Ramos (cell line): ENCODE measurements around the gene CTSZ.

Source experiments
- in situ Hi-C: fragments of 300-500 bp; cut with MboI; formaldehyde crosslinking; loops from one replicate; pipeline ENCODE4 v1.14.3; 2022; ENCODE audit warnings: low sequenced_read_pairs; ENCODE audit not compliant: unreplicated experiment

CTSZ gene

DNA sequence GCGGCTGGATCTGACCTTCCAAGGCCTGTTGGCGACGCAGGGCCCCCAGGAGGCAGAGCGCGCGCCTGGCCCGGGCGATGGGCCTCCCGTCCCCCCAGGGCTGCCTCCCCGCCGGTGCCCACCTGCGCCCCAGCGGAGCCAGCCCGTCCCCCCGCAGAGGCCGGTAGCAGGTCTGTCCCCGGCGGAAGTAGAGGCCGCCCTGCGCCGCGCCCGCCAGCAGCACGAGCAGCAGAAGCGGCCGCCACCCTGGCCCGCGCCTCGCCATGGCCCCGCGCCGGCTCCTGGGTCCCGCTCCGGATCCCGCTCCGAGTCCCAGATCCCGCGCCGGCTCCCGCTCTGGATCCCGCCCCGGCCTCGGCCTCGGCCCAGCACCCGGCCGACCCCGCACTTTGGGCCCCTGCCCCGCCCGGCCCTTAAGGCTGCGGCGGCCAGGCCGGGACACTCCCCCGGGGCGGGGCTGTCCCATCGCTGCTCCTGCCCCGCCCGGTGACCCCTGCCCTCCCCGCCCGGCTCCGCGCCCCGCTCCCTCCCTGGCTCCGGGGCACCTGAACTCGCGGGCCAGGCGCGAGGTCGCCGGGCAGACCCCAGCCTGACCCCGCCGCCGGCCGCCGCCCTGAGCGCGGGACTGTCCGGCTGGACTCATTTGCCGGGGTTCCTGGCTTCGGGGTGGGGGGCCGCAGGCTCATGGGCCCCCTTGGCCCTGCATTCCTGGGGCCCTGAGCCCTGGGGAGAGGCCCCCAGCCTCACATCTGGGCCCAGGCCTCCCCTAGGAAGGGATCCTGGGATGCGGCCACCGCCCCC is at the start of gene CTSZ:
Gene CTSZ, minus strand, starts transcription at position 391 of the 801 bp plus-strand sequence. Its CDS starts 126 bp downstream, at position 265.
- in situ Hi-C loops = no loop called here

DNA sequence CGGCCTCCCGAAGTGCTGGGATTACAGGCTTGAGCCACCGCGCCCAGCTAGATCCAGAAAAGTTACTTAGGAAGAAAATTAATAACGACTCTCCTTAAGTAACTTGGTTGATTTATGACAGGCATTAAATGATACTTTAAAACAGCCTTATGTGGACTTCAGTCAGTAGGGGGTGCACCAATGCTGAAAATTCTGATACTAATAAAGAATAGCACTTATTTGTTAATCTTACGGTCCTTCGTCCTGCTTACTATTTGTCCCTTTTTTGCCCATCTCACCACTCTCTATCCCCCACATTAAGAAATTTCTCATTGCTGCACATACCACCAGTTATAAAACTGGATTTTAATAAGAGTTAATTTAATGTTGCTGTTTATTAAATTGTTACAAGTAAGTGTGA is 48.2 kb upstream of the CTSZ start:
- in situ Hi-C loops = no loop called here

DNA sequence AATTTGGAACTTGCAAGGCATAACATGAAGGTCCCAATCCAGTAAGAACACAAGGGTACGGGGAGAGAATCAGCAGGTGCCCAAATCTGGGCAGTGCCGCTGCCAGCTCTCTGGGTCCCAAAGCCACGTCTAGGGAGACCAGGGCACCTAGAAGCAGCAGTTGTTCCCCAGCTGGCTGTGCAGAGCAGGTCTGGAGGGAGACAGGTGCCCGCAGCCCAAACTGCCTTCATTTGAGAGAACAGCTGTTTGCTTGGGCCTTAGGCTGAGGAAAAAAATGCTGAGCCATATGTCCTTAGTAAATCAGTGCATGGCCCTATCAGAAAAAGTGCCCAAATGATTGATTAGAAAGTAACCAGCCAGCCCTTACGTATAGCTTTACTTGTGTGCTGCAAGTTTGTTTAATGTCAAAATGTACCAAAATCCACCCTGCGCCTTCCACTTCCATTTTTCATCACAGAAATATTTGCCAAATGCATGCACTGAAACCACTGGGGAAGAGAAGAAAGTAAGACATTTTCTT is 44.7 kb upstream of the CTSZ start:
- in situ Hi-C loops = no loop called here

DNA sequence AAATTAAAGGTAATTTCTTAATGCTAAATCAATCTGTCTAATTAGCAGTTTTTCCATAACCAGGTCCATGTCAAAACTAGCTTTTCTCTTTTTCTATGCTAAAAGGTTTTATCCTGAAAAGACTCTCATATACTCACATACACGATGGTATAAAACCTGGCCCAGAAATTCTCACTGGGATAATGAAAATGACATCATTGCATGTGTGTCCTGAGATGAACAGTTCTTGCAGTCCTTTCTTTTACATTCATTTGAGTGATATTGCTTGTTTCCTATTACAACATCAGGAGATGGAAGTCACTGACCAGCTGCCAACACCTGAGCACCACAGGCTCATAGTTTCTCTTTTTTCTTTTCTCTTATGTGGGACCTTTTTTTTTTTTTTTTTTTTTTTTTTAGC is 43.4 kb upstream of the CTSZ start:
- in situ Hi-C loops = no loop called here

DNA sequence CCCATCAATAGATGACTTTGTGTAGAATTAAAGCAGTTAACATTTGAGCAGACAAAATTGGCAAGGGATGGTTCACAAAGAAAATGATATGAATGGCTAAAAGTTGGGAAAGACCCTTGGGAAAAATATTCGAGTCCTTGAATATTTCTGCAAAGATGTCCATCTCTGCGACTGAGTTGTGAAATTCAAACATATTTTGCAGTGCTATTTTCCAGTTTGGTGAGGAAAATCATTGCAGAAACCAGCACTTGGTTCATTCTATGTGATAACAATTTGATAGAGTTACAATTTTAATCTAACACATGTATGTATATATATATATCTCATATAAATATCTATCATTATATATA is 41.6 kb upstream of the CTSZ start:
- in situ Hi-C loops = loop anchor here (10.0 kb wide), 1 partner anchor 164 kb away; no protein-coding TSS in a partner anchor

DNA sequence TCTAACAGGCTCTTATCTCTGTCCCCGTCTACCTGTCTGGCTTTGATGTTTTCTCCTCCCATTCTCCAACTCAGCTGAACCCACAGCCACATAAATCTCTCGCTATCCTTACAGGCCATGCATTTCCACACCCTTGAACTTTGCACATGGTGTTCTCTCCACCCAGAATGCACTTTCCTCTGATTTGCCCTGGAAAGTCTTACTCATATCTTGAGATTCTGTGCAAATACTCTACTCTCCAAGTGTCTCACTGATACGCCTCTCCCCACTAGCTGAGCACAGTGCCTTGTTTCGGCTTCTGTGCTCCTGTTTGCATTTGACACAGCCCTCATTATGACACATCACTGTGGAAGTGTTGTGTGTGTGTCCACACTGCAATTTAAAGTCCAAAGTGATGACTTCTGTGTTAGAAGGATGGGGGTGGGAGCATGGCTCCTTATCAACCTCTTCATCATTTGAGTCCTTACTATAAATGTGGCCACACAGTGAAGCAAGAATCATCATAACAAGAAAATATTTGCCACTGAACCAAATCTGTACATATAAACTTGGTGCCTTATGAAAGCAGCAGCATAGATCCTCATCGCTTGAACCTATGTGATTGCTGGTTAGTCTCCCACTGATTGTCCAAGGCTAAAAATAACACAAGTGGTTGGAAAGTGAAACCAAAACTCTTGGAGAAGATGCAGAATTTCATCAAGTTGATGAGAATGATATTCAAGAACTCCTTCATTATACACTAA is 41.1 kb upstream of the CTSZ start:
- in situ Hi-C loops = loop anchor here (10.0 kb wide), 1 partner anchor 163 kb away; no protein-coding TSS in a partner anchor

DNA sequence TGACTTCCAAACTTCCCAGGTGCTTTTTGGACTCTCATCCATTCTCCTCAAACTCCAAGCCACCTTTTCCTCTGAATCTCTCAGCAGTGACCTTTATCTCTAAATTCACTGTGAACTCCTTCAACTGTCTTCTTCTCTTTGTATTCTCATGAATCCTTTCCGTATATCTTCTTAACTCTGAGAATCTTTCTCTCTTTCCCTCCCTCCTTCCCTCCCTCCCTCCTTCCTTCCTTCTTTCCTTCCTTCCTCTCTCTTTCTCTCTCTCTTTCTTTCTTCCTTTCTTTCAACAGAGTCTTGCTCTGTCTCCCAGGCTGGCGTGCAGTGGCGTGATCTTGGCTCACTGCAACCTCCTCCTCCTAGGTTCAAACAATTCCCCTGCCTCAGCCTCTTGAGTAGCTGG is 39.8 kb upstream of the CTSZ start:
- in situ Hi-C loops = loop anchor here (10.0 kb wide), 1 partner anchor 162 kb away; no protein-coding TSS in a partner anchor

DNA sequence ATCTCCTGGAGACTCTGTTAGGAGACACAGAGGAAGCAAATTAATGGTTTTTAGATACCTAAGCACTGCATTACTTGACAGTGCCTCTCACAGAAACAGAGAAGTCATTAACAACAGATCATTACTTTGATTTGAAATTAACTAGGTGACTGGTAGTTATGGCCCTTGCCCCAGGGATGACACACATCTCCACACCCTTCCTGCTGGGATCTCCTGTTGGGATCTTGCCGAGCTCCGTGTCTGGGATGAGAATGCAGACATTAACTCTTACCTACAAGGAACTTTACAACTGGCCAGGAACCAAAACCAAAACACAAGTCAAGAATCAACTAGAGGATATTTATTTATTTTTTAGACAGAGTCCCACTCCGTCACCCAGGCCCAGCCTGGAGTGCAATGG is 37.7 kb upstream of the CTSZ start:
- in situ Hi-C loops = loop anchor here (10.0 kb wide), 1 partner anchor 160 kb away; no protein-coding TSS in a partner anchor

DNA sequence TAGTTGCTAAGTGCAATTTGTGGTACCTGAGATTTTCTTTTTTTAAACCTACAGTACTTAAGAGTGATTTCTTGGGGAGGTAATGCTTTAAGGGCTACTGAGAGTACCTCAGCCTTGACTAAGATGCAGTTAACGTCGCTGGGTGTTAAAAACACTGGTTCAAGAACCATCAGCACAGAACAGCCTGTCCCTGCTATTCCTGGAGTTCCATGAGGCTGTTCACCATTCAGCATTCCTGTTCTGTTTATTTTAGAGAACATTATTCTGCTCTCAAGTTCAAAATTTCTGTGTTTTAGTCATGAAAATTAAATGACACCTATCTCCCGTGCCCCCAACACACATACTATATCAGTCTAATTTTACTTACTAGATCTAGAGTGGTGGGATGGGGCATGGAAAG is 37.2 kb upstream of the CTSZ start:
- in situ Hi-C loops = loop anchor here (10.0 kb wide), 1 partner anchor 159 kb away; no protein-coding TSS in a partner anchor

DNA sequence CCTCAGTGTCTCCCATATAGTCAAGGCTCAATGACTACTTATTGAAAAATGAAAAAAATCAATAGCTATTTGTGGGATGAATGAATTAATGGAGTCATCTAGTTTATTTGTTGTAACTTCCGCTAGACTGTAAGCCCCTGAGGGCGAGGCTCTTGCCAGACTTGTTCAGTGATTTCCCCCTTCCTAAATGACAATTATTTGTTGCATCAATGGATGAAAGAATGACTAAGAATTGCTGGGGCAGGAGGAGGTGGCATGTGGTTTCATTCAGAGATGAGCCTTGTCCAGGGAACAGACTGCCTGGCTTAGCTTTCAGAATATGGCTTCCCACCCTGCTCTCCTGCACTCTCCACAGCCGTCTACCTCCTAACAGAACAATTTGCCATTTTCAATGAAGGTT is 36.6 kb upstream of the CTSZ start:
- in situ Hi-C loops = loop anchor here (10.0 kb wide), 1 partner anchor 159 kb away; no protein-coding TSS in a partner anchor

DNA sequence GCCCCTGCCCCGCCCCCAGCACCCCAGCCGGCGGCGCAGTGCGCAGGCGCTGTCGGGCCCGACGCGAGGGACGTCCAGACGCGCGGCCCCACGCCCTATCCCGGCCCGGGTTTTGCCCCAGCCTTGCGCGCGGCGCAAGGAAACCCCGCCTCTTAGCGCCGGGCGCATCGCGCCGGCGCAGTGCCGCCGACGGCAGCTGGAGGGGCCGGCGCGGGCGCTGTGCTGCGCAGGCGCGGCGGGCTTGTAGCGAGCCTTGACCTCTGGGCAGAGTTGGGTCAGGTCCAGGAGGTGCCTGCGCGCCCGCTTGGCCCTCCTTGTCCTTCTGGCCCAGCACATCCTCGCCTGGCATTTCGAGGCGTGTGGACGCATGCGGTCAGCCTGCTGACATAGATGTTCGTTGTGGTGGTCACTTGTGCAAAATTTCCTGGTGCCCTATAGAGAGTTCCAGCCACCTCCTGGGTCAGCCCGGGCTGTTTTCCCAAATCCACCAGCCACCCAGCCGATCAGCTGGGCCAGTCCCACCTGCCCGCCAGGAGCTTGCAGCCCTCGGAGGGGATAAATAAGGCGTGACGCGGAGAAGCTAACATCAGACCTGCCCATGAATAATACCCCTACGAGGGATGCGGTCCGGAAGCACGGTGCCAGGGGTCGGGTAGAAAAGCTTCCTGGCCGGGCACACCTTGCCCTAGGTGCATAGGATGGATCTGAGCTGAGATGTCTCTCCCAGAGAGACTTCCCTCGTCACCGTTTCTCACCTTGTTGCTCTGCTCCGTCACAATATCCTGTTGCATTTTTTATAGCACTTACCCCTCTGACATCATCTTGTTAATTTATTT is 36.0 kb upstream of the CTSZ start:
- in situ Hi-C loops = loop anchor here (10.0 kb wide), 1 partner anchor 158 kb away; no protein-coding TSS in a partner anchor

DNA sequence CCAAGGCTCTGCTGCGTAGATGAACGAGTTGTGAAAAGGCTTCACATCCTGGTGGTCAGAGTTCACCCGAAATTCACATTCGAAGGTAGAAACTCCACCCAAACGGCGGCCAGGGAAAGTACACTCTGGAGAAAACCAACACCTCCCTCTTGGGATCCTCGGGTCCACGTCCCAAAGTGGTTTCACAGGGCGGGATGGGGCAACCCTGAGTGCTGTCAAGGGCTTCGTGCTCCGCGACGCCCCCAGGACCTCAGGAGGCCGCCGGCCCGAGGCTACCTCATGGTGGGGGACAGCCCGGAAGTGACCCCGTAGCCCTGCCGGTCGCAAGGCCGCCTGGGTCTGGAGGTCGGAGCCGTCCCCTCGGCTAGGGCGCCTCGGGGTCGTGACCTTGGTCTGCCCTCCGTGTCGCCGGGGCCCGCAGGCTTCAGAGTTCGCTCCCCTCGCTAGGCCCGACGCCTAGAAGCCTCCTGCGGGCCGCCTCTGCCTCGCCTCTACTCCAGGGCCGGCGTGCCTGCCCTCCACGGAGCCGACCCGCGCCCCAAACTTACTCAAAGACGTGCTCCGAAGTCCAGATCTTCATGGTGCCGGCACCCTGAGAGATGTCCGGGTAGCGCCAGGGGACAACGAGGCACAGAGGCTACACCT is 35.2 kb upstream of the CTSZ start, which contains the start of gene PRELID3B:
Gene PRELID3B, minus strand, starts transcription at position 636 of the 645 bp plus-strand sequence. Its CDS starts 56 bp downstream, at position 580.
- in situ Hi-C loops = loop anchor here (10.0 kb wide), 1 partner anchor 157 kb away; no protein-coding TSS in a partner anchor

DNA sequence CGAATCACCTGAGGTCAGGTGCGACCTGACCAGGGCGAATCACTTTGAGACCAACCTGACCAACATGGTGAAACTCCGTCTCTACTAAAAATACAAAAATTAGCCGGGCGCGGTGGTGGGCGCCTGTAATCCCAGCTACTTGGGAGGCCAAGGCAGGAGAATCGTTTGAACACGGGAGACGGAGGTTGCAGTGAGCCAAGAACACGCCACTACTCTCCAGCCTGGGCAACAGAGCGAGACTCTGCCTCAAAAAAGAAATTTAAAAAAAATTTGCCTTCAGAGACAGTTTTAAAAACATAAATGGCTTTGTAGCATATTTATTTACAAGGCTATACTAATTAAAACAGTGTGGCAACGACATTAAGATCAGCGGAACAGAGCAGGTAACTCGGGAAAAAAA is 34.4 kb upstream of the CTSZ start:
- in situ Hi-C loops = loop anchor here (10.0 kb wide), 1 partner anchor 157 kb away; no protein-coding TSS in a partner anchor

DNA sequence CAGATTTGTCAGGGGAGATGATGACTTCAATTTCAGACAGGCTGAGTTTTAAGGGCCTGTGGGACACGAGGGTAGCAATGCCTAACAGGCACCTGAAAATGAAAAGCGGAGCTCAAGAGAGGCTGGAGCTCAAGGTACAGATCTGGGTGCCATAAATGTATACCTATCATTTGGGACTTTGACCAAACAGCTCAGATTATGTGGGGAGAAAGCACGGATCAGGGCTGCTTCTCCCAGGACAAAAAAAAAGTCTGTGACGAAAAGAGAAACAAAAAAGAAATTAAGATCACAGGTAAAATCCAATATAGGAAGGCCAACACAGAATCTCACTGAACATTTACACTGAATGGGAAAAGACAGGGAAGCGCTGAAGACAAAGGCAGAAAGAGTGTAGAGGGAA is 33.6 kb upstream of the CTSZ start:
- in situ Hi-C loops = loop anchor here (10.0 kb wide), 1 partner anchor 156 kb away; no protein-coding TSS in a partner anchor

DNA sequence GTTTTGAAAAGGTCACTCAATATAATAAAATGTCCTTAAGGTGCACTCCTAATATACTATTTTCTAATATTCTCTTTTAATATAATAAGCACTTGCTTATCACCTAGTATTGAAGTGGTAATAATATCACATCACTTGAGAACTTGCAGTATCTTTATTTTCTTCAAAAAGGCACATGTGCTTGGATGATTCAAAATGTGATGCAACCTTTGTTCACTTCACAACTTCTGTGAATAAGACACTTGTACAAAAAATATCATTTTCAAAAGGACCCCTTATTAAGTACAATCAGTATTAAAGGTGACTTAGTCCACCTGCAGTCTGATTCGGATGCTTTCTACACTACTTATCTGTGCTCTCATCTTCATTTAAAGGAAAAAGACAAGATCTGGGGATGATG is 32.2 kb upstream of the CTSZ start:
- in situ Hi-C loops = no loop called here

DNA sequence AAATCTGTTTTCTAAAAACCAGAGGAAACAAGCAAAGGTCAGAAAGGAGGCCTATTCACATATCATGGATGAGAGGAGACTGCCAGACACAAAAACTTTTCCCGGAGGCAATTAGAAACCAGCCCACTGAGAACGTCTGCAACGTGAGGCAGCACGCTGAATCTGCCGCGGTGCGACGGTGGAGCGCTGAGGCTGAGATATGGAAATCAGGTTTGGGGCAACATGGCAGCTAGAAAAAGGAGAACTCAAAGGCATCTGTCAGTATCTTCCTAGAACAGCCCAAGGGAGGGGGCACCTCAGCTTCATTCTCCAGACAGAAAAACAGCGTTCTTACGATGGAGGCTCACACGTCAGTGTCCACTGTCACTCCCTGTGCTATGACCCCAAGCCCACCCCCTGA is 30.3 kb upstream of the CTSZ start:
- in situ Hi-C loops = no loop called here

DNA sequence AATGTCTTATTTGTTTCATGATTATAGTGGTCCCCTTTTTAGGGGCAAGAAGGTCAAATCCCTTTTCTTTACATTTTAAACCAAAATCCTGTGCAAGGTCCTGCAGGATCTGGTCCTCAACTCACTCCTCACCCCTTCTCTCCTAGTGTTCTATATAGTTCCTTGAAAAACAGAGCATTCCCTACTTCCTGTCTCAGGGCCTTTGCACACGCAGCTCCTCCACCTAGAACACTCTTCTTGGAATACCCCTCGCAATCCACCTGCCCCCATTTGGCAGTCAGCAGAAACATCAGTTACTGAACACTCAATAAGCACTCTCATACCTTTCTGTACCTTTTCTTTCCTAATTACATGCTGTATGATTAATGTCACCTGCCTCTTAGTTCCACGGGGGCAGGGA is 28.3 kb upstream of the CTSZ start:
- in situ Hi-C loops = no loop called here

DNA sequence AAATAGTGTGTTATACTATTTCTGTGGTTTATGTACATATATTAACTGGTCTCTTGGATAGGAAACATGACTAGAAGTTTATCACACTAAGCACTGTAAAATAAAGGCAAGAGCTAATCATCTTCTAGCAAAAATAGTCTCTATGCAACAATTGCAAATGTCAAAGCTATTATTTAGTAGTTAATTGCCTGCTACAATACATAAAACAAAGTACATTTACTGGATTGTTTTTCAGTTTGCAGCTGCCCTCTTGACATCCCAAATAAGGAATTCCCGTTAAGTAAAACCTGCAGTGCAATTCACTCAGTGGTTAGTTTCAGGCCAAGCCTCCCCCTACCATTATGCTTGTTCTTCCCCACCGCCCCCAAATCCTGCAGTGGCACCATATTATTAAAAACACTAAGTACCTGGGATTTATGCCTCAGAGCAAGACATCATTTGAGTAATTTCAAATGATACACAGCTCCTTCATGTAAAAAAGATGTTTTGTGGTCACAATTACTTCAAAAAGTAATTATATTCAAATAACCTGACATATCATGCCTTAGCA is 26.6 kb upstream of the CTSZ start:
- in situ Hi-C loops = no loop called here

DNA sequence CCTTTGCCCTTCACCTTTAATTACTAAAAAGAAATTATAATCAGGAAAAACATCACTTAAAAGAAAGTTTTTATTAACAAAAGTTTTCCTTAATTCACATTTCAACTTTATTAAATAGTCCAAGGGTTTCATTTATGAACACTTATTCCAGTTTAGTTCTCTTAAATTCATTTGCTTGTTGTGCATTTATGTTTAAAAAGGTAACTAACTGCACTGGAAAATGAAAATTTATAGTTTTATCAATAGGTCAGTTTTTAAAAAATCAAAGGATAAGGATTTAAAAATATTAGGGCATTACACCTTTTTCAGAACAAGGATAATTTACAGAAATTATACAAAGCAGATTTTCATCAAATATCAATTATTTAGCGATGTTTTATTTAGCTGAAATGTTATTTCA is 26.0 kb upstream of the CTSZ start:
- in situ Hi-C loops = no loop called here
